Stomach (tissue), 4 donors: Measurements from ENCODE around the gene ZNF593OS.

ENCODE experiments used
- CTCF ChIP-seq, 7 experiments: fragments of 450-650 bp in 4 of 7; fragments of 200-600 bp in 3 of 7; sonication (generic) in 3 of 7; IDR thresholded peaks; one replicate each; pipeline ENCODE4 v1.5.1; 2016 to 2019; ENCODE audit warnings: antibody characterized with exemption in 7 of 7, control low read depth in 2 of 7, mild to moderate bottlenecking in 1 of 7
- EP300 ChIP-seq: sonication (generic); formaldehyde crosslinking; IDR thresholded peaks from one replicate; pipeline ENCODE4 v1.6.1; 2017; ENCODE audit warnings: antibody characterized with exemption
- POLR2AphosphoS5 ChIP-seq, 3 donors: sonication (generic); formaldehyde crosslinking; IDR thresholded peaks; one replicate each; pipeline ENCODE4 v1.6.1; 2016; ENCODE audit warnings: antibody characterized with exemption in 3 of 3

DNA sequence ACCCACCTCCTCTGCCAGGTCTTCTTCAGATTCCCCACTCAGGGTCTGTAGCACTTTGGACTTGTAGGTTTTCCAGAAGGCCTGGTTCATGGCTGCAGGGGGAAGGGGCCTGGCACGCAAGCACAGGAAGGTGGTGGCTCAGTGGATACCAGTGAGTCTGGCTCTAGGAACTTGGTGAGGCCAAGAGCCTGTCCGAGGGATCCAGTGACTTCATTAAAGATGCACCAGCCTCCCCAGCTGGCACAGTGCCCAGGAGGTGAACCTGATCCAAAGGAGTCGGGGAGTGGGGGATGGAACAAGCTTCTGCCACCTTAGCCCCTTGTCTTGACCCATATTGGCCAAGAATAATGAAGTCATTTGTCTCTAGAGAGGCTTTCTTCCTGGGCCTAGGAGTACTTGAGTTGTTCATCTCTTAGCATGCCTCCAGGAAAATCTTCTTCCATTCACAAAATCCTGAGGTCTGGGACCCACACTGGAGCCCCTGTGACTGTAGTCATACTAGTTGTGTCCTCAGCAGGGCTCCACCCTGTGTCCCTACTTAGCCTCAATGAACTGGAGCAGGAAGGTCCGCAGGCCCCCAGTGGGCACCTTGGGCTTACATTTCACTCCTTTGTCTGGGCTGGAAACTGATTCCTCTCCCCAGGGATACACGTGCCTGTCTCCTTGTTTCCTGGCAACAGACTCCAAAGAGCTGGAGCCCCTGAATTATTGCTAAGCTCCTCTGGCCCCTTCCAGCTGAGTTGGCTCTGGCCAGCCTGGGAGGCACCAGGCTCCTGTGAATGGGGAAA, 3.0 kb downstream of the ZNF593OS start, which contains the start of gene C1orf232:
- TF ChIP-seq EP300 (no peak), CTCF (IDR thresholded peaks at IDR 0.05) (no peak), POLR2AphosphoS5 (IDR thresholded peaks at IDR 0.05) (no peak)
